Kidney epithelial cell (primary cell): Measurements from ENCODE around the gene PHF20. TPM values are rescaled to one million over a fixed set of nuclear protein-coding genes. Genes with fewer than 3 reads are reported as not detected.

Source experiments
- DNase-seq: peaks from one replicate; pipeline ENCODE4 v3.0.0-alpha.2; 2010; ENCODE audit warnings: low read depth
- H3K27me3 ChIP-seq: 2 replicates; pipeline ENCODE4 v1.6.0; 2011; ENCODE audit warnings: low read length; ENCODE audit not compliant: control insufficient read depth, insufficient read depth
- H3K36me3 ChIP-seq: 2 replicates; pipeline ENCODE4 v1.5.1; 2011; ENCODE audit warnings: low read length; ENCODE audit not compliant: control insufficient read depth, insufficient read depth
- H3K4me3 ChIP-seq: 2 replicates; pipeline ENCODE4 v1.5.1; 2011; ENCODE audit warnings: low read depth, mild to moderate bottlenecking, control low read depth, low read length
- total RNA-seq: library from RNA; depleted of rRNA; stranded (reverse); fragments of >200 nt; gene quantifications from 2 replicates; pipeline ENCODE4 v1.2.3, GENCODE V29; 2015
- TF ChIP-seq, protein P1 (sequence below): IDR thresholded peaks from 2 replicates; pipeline ENCODE4 v1.5.1; 2011; ENCODE audit warnings: mild to moderate bottlenecking, moderate library complexity, low read length, control low read depth, inconsistent platforms; ENCODE audit not compliant: insufficient read depth, poor library complexity, severe bottlenecking

PHF20 gene
- total RNA-seq, 1 donor from 2014 or later = 39.0 TPM

DNA sequence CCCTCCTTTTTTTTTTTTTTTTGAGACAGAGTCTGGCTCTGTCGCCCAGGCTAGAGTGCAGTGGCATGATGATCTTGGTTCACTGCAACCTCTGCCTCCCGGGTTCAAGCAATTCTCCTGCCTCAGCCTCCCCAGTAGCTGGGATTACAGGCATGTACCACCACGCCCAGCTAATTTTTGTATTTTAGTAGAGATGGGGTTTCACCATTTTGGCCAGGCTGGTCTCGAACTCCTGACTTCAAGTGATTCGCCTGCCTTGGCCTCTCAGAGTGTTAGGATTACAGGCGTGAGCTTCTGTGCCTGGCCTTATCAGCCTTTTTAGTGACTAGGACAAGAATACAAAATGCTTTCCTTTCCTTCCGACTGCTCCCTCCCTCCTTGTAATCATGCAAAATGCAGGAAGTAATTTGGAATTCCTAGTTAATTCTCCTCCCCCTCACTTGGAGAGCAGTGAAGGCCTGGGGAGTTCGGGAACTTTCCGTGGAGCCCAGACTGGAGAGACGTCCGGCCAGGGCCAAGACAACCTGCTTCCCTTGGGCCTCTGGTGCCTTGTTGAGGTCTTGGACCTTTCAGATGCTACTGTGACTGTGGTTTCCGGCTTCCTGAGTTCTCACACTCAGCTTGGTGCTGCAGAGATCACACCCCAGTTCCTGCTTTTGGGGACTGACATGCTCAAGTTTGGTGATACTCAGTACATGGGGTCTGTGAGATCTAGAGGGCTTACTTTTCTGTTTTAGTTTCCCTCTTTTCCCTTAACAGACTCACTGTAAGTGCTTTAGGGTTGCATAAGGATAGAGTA, 3.9 kb upstream of the PHF20 start:
- TF ChIP-seq, protein P1, sequence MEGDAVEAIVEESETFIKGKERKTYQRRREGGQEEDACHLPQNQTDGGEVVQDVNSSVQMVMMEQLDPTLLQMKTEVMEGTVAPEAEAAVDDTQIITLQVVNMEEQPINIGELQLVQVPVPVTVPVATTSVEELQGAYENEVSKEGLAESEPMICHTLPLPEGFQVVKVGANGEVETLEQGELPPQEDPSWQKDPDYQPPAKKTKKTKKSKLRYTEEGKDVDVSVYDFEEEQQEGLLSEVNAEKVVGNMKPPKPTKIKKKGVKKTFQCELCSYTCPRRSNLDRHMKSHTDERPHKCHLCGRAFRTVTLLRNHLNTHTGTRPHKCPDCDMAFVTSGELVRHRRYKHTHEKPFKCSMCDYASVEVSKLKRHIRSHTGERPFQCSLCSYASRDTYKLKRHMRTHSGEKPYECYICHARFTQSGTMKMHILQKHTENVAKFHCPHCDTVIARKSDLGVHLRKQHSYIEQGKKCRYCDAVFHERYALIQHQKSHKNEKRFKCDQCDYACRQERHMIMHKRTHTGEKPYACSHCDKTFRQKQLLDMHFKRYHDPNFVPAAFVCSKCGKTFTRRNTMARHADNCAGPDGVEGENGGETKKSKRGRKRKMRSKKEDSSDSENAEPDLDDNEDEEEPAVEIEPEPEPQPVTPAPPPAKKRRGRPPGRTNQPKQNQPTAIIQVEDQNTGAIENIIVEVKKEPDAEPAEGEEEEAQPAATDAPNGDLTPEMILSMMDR = no peak
- no peaks in the 10 kb centered on the region for H3K36me3 ChIP-seq
- no peak overlapping the region for H3K4me3 ChIP-seq
- no peaks in the 10 kb centered on the region for H3K27me3 ChIP-seq
- DNase-seq = no peak

DNA sequence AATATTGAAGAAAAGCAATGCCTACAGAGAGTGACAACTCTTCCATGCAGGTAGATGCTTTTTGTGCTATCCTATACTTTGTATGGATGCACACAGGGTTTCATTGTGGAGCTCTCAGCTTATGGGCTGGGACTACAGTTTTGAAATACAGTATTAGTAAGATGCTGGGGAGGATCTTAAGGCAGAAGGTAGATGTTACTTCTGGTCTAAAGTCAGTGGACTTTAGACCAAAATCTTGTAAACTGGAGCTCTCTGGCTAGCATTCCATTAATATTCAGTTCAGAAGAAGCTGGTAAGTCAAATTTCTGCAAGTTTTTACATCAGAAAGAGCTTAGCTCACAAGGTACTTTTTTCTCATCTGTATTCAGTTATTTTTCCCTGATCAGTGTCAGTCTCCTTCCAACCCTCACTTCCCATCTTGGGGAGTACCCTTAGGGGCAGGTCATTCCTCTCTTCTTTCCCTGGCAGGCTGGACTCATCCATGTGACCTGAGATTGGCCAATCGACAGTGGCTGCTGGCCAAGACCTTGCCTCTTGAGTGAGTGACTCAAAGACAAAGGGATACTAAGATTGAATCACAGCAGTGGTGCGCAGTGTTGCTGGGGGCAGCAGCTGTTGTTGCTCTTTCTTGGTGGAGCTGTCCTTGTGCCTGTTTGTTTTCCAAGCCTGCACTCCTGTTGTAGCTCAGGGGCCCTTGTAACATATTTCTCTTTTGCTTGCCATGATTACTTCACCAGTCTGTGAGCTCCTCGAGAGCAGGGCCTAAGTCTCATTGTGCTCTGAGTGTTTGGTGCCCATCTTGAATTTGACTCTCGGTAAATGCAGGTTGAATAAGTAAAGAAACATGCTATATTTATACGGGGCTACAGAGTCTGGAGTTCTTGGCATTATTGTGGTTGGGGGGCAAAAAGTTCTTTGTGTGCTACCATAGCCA, 2.8 kb upstream of the PHF20 start:
- TF ChIP-seq, protein P1 = no peak
- Histone ChIP-seq H3K36me3 (no peaks in the 10 kb centered on the region), H3K27me3 (no peaks in the 10 kb centered on the region), H3K4me3 (no peak overlapping the region)
- peak; percentile 87 for DNase-seq

DNA sequence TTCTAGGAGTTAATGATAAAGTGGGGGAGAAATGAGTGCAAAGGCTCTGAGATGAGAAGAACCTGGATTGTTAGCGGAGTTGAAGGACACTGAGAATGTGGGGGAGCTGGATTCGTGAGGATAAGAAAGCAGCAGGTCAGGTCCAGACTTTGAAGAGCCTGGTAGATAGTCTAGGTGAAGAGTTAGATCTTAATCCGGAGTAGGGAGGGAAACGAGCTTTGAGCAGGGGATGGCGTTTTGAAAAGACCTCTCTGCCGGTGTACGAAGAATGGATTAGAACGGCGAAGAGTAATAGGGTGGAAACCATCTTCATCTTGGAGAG, 487 bp upstream of the PHF20 start:
- Histone ChIP-seq H3K27me3 (no peaks in the 10 kb centered on the region), H3K36me3 (no peaks in the 10 kb centered on the region), H3K4me3 (peak overlapping the region; percentile 28)
- TF ChIP-seq, protein P1 = no peak
- no peak for DNase-seq

DNA sequence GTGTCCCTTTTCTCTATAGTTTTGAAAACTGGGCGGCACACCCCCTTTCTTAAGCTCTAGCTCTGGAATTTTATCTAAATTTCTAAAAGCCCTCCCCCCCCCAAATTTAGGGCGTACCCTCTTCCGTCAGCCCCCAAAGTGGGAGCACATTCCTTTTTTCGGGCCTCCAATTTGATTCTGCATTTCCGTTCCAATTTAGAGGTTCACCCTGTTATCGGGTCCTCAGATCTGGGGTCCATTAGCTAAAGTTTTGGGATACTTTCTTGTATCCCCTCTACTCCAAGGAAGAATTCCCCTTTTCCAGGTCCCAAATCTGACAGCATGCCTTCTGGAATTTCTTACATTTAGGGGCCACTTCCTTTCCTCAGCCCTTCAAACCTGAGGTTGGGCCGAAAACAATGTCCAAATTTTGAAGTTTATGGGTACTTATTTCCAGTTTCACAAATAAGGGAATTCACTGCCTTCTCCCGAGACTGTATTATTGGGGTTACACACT, 796 bp downstream of the PHF20 start:
- no peak for DNase-seq
- TF ChIP-seq, protein P1 = no peak
- H3K27me3 ChIP-seq = no peaks in the 10 kb centered on the region
- no peaks in the 10 kb centered on the region for H3K36me3 ChIP-seq
- H3K4me3 ChIP-seq = peak overlapping the region; percentile 78

DNA sequence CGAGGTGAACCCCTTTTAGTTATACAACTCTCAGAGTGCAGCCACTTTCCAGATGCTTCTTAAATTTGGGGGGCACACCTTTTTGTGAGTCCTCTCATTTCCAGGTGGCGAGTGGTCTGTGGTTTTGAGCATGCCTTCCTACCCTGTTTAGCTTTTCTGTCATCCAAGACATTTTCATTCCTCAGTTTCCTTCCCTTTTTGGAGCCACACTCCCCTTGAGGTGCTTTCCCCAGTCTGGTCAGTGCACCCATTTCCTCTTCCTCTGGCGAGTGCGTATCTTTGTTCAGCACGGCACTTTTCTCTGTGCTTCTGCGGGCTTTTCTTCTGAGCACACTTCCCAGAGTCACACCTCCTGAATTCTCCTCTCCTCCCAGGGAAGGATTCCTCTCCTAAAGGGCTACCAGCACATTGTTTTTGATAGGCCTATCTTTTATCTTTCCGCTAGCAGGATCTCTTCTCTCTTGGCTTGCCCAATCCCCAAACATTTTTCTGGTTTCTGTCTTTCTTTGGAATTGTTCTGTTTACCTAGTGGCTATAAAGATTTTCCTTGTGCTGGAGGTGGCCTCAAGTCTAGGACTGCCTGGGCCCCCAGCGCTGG, 1.4 kb downstream of the PHF20 start:
- TF ChIP-seq, protein P1 = no peak
- Histone ChIP-seq H3K27me3 (no peaks in the 10 kb centered on the region), H3K36me3 (no peaks in the 10 kb centered on the region), H3K4me3 (peak overlapping the region; percentile 78)
- no peak for DNase-seq
